A673 (cell line): ENCODE data around the gene HGD. TPM values are rescaled to one million over a fixed set of nuclear protein-coding genes. Genes with fewer than 3 reads are reported as not detected.

Experiments
- BruUV-seq: library from RNA; stranded (reverse); fragments of 400-500 nt; replicated peaks from 2 replicates; lab custom pipeline; 2021; lab: Mats Ljungman, UMichigan
- CTCF ChIA-PET: fragments of 300-600 bp; sonication (Branson Sonifier 250); formaldehyde crosslinking; loops from one replicate; lab custom pipeline; 2022; ENCODE audit warnings: antibody characterized with exemption; lab: Charles Lee
- POLR2A ChIA-PET: fragments of 300-600 bp; sonication (Branson Sonifier 250); formaldehyde crosslinking; loops from one replicate; lab custom pipeline; 2022; ENCODE audit warnings: antibody characterized with exemption; ENCODE audit not compliant: low non-redundant PET; lab: Charles Lee
- DNase-seq: peaks from one replicate; pipeline ENCODE4 v3.0.0-alpha.2; 2015; ENCODE audit warnings: low spot score
- H3K27ac ChIP-seq: fragments of 200-600 bp; sonication (generic); 2 replicates; pipeline ENCODE4 v1.5.1; 2016; ENCODE audit warnings: mixed run types, low read depth, mild to moderate bottlenecking, mixed read lengths, antibody characterized with exemption, low read length; ENCODE audit not compliant: poor library complexity, severe bottlenecking
- H3K27me3 ChIP-seq: fragments of 200-600 bp; sonication (generic); replicated peaks from 2 replicates; pipeline ENCODE4 v1.6.1; 2017; ENCODE audit warnings: mixed run types, low read depth, mild to moderate bottlenecking, mixed read lengths, antibody characterized with exemption, low read length; ENCODE audit not compliant: insufficient read depth, poor library complexity
- H3K36me3 ChIP-seq: fragments of 200-600 bp; sonication (generic); 2 replicates; pipeline ENCODE4 v1.6.1; 2016; ENCODE audit warnings: mixed run types, mild to moderate bottlenecking, mixed read lengths, antibody characterized with exemption, low read length; ENCODE audit not compliant: insufficient read depth, poor library complexity, severe bottlenecking
- H3K4me1 ChIP-seq: fragments of 200-600 bp; sonication (generic); 2 replicates; pipeline ENCODE4 v1.6.1; 2017; ENCODE audit warnings: mixed run types, mild to moderate bottlenecking, mixed read lengths, antibody characterized with exemption, low read length; ENCODE audit not compliant: insufficient read depth, poor library complexity, severe bottlenecking
- H3K4me3 ChIP-seq: fragments of 200-600 bp; sonication (generic); 2 replicates; pipeline ENCODE4 v1.5.1; 2016; ENCODE audit warnings: low read depth, mixed run types, mild to moderate bottlenecking, mixed read lengths, low read length; ENCODE audit not compliant: poor library complexity, severe bottlenecking
- H3K9me3 ChIP-seq: fragments of 200-600 bp; sonication (generic); 2 replicates; pipeline ENCODE4 v1.6.1; 2016; ENCODE audit warnings: mixed run types, low read depth, mild to moderate bottlenecking, mixed read lengths, antibody characterized with exemption, low read length; ENCODE audit not compliant: poor library complexity, severe bottlenecking
- CTCF ChIP-seq: fragments of 300-800, 200-600 bp; sonication (generic); conservative IDR thresholded peaks from 2 replicates; pipeline ENCODE4 v1.5.1; 2017; ENCODE audit warnings: low read depth, mild to moderate bottlenecking, antibody characterized with exemption, low read length, moderate library complexity, mixed read lengths
- EZH2 ChIP-seq: fragments of 200-600 bp; sonication (generic); IDR thresholded peaks from 2 replicates; pipeline ENCODE4 v1.6.1; 2017; ENCODE audit warnings: borderline replicate concordance, low read depth, mild to moderate bottlenecking, mixed read lengths, antibody characterized with exemption, low read length; ENCODE audit not compliant: poor library complexity, severe bottlenecking
- intact Hi-C: fragments of 100-400 bp; cut with micrococcal nuclease; formaldehyde crosslinking; loops from one replicate; pipeline ENCODE4 v1.10.0; 2022; ENCODE audit not compliant: unreplicated experiment
- total RNA-seq: library from RNA; stranded (reverse); gene quantifications from 2 replicates; pipeline ENCODE4 v1.2.3, GENCODE V29; 2021

Gene HGD
- total RNA-seq, 1 experiment from 2014 or later = 0.28 TPM

GRCh38 chr3:120650311-120650710 is 31.7 kb downstream of the HGD start:
- ChIA-PET POLR2A (no interaction called here), CTCF (no interaction called here)
- no peaks in the 10 kb centered on the region for H3K27me3 ChIP-seq
- DNase-seq = no peak
- intact Hi-C loops = no loop called here
- H3K27ac ChIP-seq = no peak overlapping the region
- H3K9me3 ChIP-seq = no peaks in the 10 kb centered on the region
- no peaks in the 10 kb centered on the region for H3K36me3 ChIP-seq
- BruUV-seq = no TSS peak
- H3K4me3 ChIP-seq = no peak overlapping the region
- H3K4me1 ChIP-seq = peaks cover 2% of the 10 kb centered on the region
- TF ChIP-seq CTCF (no peak), EZH2 (no peak)

GRCh38 chr3:120649830-120650233 is 32.2 kb downstream of the HGD start:
- Histone ChIP-seq H3K27me3 (no peaks in the 10 kb centered on the region), H3K9me3 (no peaks in the 10 kb centered on the region), H3K4me3 (no peak overlapping the region), H3K4me1 (peaks cover 7% of the 10 kb centered on the region), H3K36me3 (no peaks in the 10 kb centered on the region), H3K27ac (no peak overlapping the region)
- CTCF ChIA-PET = no interaction called here
- POLR2A ChIA-PET = no interaction called here
- no peak for DNase-seq
- no peak for TF ChIP-seq CTCF
- no peak for TF ChIP-seq EZH2
- intact Hi-C loops = no loop called here
- no TSS peak for BruUV-seq

GRCh38 chr3:120648290-120648689 is 33.7 kb downstream of the HGD start:
- TF ChIP-seq EZH2 = no peak
- no peak for TF ChIP-seq CTCF
- intact Hi-C loops = no loop called here
- no TSS peak for BruUV-seq
- Histone ChIP-seq H3K4me1 (peaks cover 7% of the 10 kb centered on the region), H3K4me3 (no peak overlapping the region), H3K9me3 (no peaks in the 10 kb centered on the region), H3K27me3 (no peaks in the 10 kb centered on the region), H3K36me3 (no peaks in the 10 kb centered on the region), H3K27ac (no peak overlapping the region)
- CTCF ChIA-PET = no interaction called here
- POLR2A ChIA-PET = interaction anchor here (0.6 kb wide), 2 partner anchors 52 to 121 kb away, joined by 3 to 8 read pairs; no protein-coding TSS in a partner anchor
- DNase-seq = no peak
